Panc1 (cell line): ENCODE data around the gene QRICH1. TPM values are rescaled to one million over a fixed set of nuclear protein-coding genes. Genes with fewer than 3 reads are reported as not detected.
A peak's percentile ranks its signal among the peaks of the same experiment; 100 is the strongest.

Source experiments
- ATAC-seq: fragments of 200-7000 bp; cut with Tn5 transposase; 2 replicates; pipeline ENCODE4 v1.9.1; 2020; ENCODE audit warnings: mild to moderate bottlenecking, moderate library complexity
- Bru-seq: library from RNA; stranded (reverse); fragments of 400-500 nt; gene quantifications from one replicate; lab custom pipeline; 2021; lab: Mats Ljungman, UMichigan
- BruChase-seq, 2 experiments: library from RNA; stranded (reverse); fragments of 400-500 nt; gene quantifications; one replicate each; lab custom pipeline; 2021; lab: Mats Ljungman, UMichigan
- BruUV-seq: library from RNA; stranded (reverse); fragments of 400-500 nt; replicated peaks from 2 replicates; lab custom pipeline; 2021; lab: Mats Ljungman, UMichigan
- CTCF ChIA-PET: fragments of 300-600 bp; sonication (Branson Sonifier 250); formaldehyde crosslinking; loops from one replicate; lab custom pipeline; 2022; ENCODE audit warnings: antibody characterized with exemption; lab: Charles Lee
- POLR2A ChIA-PET: fragments of 300-600 bp; sonication (Branson Sonifier 250); formaldehyde crosslinking; loops from one replicate; lab custom pipeline; 2022; ENCODE audit warnings: antibody characterized with exemption; lab: Charles Lee
- DNase-seq: peaks from one replicate; pipeline ENCODE4 v3.0.0-alpha.2; 2010; ENCODE audit warnings: low read depth, low spot score
- H3K27ac ChIP-seq: 2 replicates; pipeline ENCODE4 v1.5.1; 2011; ENCODE audit warnings: mild to moderate bottlenecking, low read length, inconsistent platforms
- H3K27me3 ChIP-seq: fragments of 200-500 bp; sonication (Bioruptor generic); 2 replicates; pipeline ENCODE4 v1.6.0; 2014; ENCODE audit warnings: low read length, inconsistent platforms; ENCODE audit not compliant: control insufficient read depth, insufficient read depth
- H3K36me3 ChIP-seq: fragments of 200-500 bp; sonication (Bioruptor generic); 2 replicates; pipeline ENCODE4 v1.5.1; 2014; ENCODE audit warnings: inconsistent platforms, mild to moderate bottlenecking, low read length, moderate library complexity; ENCODE audit not compliant: control insufficient read depth, insufficient read depth
- H3K4me1 ChIP-seq: 2 replicates; pipeline ENCODE4 v1.5.1; 2011; ENCODE audit warnings: inconsistent platforms, mild to moderate bottlenecking, low read length, moderate library complexity; ENCODE audit not compliant: control insufficient read depth, insufficient read depth
- H3K4me3 ChIP-seq, 2 experiments: 2 replicates each; pipeline ENCODE4 v1.5.1; 2011 to 2012; ENCODE audit warnings: low read depth in 2 of 2, low read length in 2 of 2, mild to moderate bottlenecking in 2 of 2, inconsistent platforms in 1 of 2, moderate library complexity in 1 of 2
- H3K9me3 ChIP-seq: fragments of 200-500 bp; sonication (Bioruptor generic); 2 replicates; pipeline ENCODE4 v1.5.1; 2014; ENCODE audit warnings: low read depth, mild to moderate bottlenecking, inconsistent platforms, low read length, moderate library complexity; ENCODE audit not compliant: control insufficient read depth, insufficient read depth
- POLR2AphosphoS5 ChIP-seq: IDR thresholded peaks from 2 replicates; pipeline ENCODE4 v1.6.1; 2012; ENCODE audit warnings: mild to moderate bottlenecking, low read depth, low read length, moderate library complexity
- SIN3A ChIP-seq: IDR thresholded peaks from 2 replicates; pipeline ENCODE4 v1.6.1; 2012; ENCODE audit warnings: low read depth, mild to moderate bottlenecking, low read length, moderate library complexity, borderline replicate concordance; ENCODE audit not compliant: insufficient read depth
- TCF7L2 ChIP-seq: IDR thresholded peaks from 2 replicates; pipeline ENCODE4 v1.6.1; 2011; ENCODE audit warnings: mild to moderate bottlenecking, low read depth, low read length, inconsistent platforms
- in situ Hi-C: cut with HindIII; loops from 2 replicates; pipeline ENCODE4 v1.10.0; 2016; ENCODE audit warnings: low sequenced_read_pairs, low pct_unique_long_range_greater_than_20kb
- intact Hi-C: fragments of 100-400 bp; cut with micrococcal nuclease; formaldehyde crosslinking; loops from one replicate; pipeline ENCODE4 v1.10.0; 2022; ENCODE audit not compliant: unreplicated experiment
- long read RNA-seq: library from polyadenylated mRNA; unstranded; transcript quantifications from one replicate; pipeline ENCODE4 v2.0.0, GENCODE V29; 2021; ENCODE audit not compliant: unreplicated experiment
- polyA plus RNA-seq: library from polyadenylated mRNA; unstranded; fragments of >200 nt; gene quantifications from one replicate; pipeline ENCODE4 v1.2.1, GENCODE V29; 2012; ENCODE audit warnings: missing spikeins; ENCODE audit not compliant: insufficient read length
- total RNA-seq: library from RNA; stranded (reverse); gene quantifications from one replicate; pipeline ENCODE4 v1.2.1, GENCODE V29; 2021; ENCODE audit not compliant: unreplicated experiment
- TF ChIP-seq, protein P1 (sequence below), 2 experiments: IDR thresholded peaks; 2 replicates each; pipeline ENCODE4 v1.6.1; 2011 to 2012; ENCODE audit warnings: low read depth in 2 of 2, control low read depth in 1 of 2, low read length in 1 of 2, mild to moderate bottlenecking in 1 of 2, moderate library complexity in 1 of 2; ENCODE audit not compliant: insufficient read depth in 1 of 2
- TF ChIP-seq, protein P2 (sequence below): fragments of 450-650 bp; IDR thresholded peaks from 2 replicates; pipeline ENCODE4 v1.5.1; 2017; ENCODE audit warnings: mild to moderate bottlenecking

Gene QRICH1, protein sequence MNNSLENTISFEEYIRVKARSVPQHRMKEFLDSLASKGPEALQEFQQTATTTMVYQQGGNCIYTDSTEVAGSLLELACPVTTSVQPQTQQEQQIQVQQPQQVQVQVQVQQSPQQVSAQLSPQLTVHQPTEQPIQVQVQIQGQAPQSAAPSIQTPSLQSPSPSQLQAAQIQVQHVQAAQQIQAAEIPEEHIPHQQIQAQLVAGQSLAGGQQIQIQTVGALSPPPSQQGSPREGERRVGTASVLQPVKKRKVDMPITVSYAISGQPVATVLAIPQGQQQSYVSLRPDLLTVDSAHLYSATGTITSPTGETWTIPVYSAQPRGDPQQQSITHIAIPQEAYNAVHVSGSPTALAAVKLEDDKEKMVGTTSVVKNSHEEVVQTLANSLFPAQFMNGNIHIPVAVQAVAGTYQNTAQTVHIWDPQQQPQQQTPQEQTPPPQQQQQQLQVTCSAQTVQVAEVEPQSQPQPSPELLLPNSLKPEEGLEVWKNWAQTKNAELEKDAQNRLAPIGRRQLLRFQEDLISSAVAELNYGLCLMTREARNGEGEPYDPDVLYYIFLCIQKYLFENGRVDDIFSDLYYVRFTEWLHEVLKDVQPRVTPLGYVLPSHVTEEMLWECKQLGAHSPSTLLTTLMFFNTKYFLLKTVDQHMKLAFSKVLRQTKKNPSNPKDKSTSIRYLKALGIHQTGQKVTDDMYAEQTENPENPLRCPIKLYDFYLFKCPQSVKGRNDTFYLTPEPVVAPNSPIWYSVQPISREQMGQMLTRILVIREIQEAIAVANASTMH
- total RNA-seq (79.9 TPM), Bru-seq, nascent RNA (percentile 81 among the genes with signal in this experiment), BruChase-seq, experiment 1, labeled RNA remaining after a 2-hour chase (percentile 77 among the genes with signal in this experiment), BruChase-seq, experiment 2, labeled RNA remaining after a 6-hour chase (percentile 78 among the genes with signal in this experiment)
- 53.5 TPM for polyA plus RNA-seq
- long read RNA-seq, transcript QRICH1-201 (11 exons, 3,083 nt) = minor isoform, 6 of 90 reads
- long read RNA-seq, transcript QRICH1-202 (10 exons, 3,549 nt) = major isoform, 36 of 90 reads
- long read RNA-seq, partial matches to known transcripts = 29 of 90 reads
- long read RNA-seq, other reads (novel, unspliced or antisense) = 16 of 90 reads

DNA sequence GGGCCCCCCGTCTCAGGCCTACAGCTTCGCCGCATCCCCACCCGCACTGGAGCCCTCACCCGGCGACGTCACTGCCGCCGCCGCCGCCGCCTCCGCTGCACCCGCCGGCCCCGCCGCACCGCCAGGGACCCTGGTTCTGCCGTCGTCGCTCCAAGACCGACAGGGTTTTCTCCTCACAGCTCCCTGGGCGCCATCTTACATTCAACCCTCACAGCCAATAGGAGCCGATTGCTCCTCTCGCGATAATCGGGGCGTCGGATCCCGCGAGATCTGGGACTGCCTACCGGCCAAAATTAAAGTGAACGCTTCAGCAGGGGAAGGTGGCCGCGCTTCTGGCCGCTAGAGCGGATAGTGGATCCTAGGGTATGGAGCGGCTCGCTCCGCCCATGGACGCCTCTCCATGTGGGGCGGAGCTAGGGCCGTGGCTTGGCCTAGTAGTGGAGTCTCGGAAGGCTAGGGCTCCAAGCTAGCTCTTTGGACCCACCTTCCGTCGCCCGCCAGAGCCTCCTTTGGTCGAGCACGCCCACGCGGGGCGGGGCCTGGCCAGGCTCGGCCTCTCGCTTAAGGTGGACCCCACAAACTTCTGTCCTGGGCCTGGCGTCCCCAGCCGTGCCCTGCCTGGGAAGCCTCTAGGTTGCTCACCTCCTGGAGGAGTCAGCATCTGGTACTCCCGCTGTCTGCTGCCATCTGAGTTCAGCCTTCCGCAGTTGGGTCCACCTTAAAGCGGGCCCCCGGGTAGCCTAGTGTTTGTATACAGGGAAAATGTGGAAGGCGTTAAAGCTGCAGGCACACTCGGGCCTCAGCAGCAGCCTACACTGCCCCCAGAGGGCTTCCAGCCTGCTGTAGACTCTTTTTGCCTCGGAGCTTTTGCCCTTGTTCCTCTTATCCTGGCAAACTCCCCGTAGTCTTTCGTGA is at the start of gene QRICH1:
Gene QRICH1, minus strand, starts transcription at position 219 of the 915 bp plus-strand sequence. CDS start 17,054 bp downstream, outside the sequence.
- peak; percentile 85 for DNase-seq
- ChIA-PET POLR2A (interaction anchor here (0.6 to 1.5 kb wide), 4 partner anchors 38 to 87 kb away, joined by 3 read pairs; partner anchors contain the start of gene WDR6), CTCF (interaction anchor here (0.6 to 1.5 kb wide), 4 partner anchors 39 to 107 kb away, joined by 3 to 5 read pairs (median 4); partner anchors contain the start of gene LAMB2)
- intact Hi-C loops (no loop called here), in situ Hi-C loops (no loop called here)
- ATAC-seq = peak; percentile 92
- peak; percentile 67 for TF ChIP-seq POLR2AphosphoS5
- TF ChIP-seq, protein P1, sequence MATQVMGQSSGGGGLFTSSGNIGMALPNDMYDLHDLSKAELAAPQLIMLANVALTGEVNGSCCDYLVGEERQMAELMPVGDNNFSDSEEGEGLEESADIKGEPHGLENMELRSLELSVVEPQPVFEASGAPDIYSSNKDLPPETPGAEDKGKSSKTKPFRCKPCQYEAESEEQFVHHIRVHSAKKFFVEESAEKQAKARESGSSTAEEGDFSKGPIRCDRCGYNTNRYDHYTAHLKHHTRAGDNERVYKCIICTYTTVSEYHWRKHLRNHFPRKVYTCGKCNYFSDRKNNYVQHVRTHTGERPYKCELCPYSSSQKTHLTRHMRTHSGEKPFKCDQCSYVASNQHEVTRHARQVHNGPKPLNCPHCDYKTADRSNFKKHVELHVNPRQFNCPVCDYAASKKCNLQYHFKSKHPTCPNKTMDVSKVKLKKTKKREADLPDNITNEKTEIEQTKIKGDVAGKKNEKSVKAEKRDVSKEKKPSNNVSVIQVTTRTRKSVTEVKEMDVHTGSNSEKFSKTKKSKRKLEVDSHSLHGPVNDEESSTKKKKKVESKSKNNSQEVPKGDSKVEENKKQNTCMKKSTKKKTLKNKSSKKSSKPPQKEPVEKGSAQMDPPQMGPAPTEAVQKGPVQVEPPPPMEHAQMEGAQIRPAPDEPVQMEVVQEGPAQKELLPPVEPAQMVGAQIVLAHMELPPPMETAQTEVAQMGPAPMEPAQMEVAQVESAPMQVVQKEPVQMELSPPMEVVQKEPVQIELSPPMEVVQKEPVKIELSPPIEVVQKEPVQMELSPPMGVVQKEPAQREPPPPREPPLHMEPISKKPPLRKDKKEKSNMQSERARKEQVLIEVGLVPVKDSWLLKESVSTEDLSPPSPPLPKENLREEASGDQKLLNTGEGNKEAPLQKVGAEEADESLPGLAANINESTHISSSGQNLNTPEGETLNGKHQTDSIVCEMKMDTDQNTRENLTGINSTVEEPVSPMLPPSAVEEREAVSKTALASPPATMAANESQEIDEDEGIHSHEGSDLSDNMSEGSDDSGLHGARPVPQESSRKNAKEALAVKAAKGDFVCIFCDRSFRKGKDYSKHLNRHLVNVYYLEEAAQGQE (IDR thresholded peaks at IDR 0.05; ENCODE audit: insufficient read depth in 1 of 2, low read depth in 2 of 2, low read length in 1 of 2) = no peak
- TF ChIP-seq, protein P2, sequence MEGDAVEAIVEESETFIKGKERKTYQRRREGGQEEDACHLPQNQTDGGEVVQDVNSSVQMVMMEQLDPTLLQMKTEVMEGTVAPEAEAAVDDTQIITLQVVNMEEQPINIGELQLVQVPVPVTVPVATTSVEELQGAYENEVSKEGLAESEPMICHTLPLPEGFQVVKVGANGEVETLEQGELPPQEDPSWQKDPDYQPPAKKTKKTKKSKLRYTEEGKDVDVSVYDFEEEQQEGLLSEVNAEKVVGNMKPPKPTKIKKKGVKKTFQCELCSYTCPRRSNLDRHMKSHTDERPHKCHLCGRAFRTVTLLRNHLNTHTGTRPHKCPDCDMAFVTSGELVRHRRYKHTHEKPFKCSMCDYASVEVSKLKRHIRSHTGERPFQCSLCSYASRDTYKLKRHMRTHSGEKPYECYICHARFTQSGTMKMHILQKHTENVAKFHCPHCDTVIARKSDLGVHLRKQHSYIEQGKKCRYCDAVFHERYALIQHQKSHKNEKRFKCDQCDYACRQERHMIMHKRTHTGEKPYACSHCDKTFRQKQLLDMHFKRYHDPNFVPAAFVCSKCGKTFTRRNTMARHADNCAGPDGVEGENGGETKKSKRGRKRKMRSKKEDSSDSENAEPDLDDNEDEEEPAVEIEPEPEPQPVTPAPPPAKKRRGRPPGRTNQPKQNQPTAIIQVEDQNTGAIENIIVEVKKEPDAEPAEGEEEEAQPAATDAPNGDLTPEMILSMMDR = no peak; the same call in 1 of the 2 replicates
- TF ChIP-seq SIN3A = 0 out of 2 replicates have a peak, but pooled peaks have one; percentile 70
- no peak for TF ChIP-seq TCF7L2
- Histone ChIP-seq H3K4me3 (peak within 1 kb of the TSS; percentile 87 to 90), H3K36me3 (peaks cover 4% of the 10 kb centered on the region; the same call in 1 of the 2 replicates), H3K27ac (peak within 1 kb of the TSS; percentile 93), H3K4me1 (peaks cover 14% of the 10 kb centered on the region), H3K27me3 (no peaks in the 10 kb centered on the region), H3K9me3 (no peaks in the 10 kb centered on the region)
- no TSS peak for BruUV-seq
